ENCODE data around the gene RAB33A. TPM values are rescaled to one million over a fixed set of nuclear protein-coding genes. Genes with fewer than 3 reads are reported as not detected.

RAB33A gene
- total and polyA plus RNA-seq, 2 of the 4 experiments (the other 2 are of a cell fraction): 1.6 to 1.8 TPM

DNA sequence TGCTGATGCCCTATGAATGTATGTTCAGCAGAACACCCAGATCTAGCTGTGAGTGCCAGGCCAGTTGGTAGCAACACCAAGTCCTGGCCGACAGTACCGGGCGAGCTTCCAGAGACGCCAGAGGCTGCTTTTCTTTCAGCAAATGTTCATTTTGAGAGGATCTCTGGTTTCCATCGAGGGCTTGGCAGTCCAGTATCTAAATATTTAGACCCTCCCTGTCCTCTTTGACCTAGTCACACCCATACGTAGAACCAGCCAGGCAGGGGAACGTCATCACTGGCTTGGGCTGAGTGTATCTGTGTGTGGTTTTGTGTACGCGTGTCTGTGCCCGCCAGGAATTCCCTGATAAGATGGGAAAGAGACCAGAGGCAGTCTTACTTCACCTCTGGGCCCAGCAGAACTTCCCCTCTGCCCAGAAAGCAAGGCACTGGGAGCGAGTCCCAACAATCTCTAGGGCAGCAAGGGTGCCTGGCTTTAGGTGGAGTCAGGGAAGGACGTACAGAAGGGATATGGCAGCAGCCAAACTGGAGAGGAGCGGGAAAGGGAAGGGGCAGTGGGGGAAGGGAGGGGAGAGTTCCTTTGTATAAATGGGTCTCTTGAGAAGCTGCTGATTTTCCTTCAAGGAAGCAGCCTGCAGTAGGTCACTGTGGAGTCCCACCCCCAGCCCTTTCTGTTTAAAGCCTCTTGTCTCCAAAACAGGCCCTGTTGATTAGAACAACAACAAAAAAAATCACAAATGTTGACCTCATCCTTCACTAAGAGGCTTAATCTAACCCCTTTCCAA lies 46.5 kb upstream of the RAB33A start:
- no peak for DNase-seq
- dilution Hi-C loops (cut with HindIII; ENCODE audit: low sequenced_read_pairs, unreplicated experiment): no loop called here

More for the DNA sequence above, 46.5 kb upstream of the RAB33A start:
- Histone ChIP-seq H2BK5ac (ENCODE audit: low read depth, low read length, poor library complexity, severe bottlenecking) (no peak overlapping the region), H3K4ac (ENCODE audit: low read depth, low read length) (no peak overlapping the region), H3K79me1 (ENCODE audit: low read depth in 1 of 2, low read length in 2 of 2) (peaks cover 0 to 3% of the 10 kb centered on the region in 2 experiments; a peak in 1 of 4 replicates), H2BK120ac (ENCODE audit: low read depth, low read length) (no peak overlapping the region), H3K18ac (ENCODE audit: low read depth, low read length) (no peak overlapping the region), H2AK9ac (replicated peaks; ENCODE audit: low read depth, low read length, poor library complexity) (no peak overlapping the region), H2BK20ac (ENCODE audit: low read depth, low read length) (no peak overlapping the region), H2BK15ac (ENCODE audit: low read depth, low read length) (no peak overlapping the region), H3K56ac (ENCODE audit: extremely low read depth, insufficient read depth, low read length) (no peak overlapping the region), H4K5ac (ENCODE audit: low read depth, low read length) (no peak overlapping the region), H4K8ac (ENCODE audit: low read depth in 2 of 2, low read length in 2 of 2) (no peak overlapping the region), H2AK5ac (ENCODE audit: low read depth, low read length) (no peak overlapping the region), H3K9me1 (ENCODE audit: insufficient read depth, low read length) (peaks cover 7% of the 10 kb centered on the region; the same call in 1 of the 2 replicates), H3K27me3 (ENCODE audit: control insufficient read depth, insufficient read depth, low read length) (no peaks in the 10 kb centered on the region; the same call in 1 of the 2 replicates), H3K14ac (replicated peaks; ENCODE audit: low read depth, low read length) (no peak overlapping the region), H2AFZ (replicated peaks; ENCODE audit: low read length, poor library complexity) (no peak overlapping the region), H4K91ac (ENCODE audit: insufficient read depth, low read depth, low read length) (no peak overlapping the region), H3K4me3 (ENCODE audit: insufficient read depth, low read depth, low read length) (no peak overlapping the region), H3K23ac (ENCODE audit: low read depth, low read length) (no peak overlapping the region), H3K36me3 (ENCODE audit: control insufficient read depth, insufficient read depth, low read length) (peaks cover 11% of the 10 kb centered on the region), H3K9me3 (ENCODE audit: control insufficient read depth, insufficient read depth, low read length) (no peaks in the 10 kb centered on the region), H3K27ac (ENCODE audit: insufficient read depth, low read length) (no peak overlapping the region), H3K9ac (ENCODE audit: low read depth, low read length) (no peak overlapping the region), H3K4me1 (ENCODE audit: control insufficient read depth, insufficient read depth, low read length) (peaks cover under 1% of the 10 kb centered on the region; the same call in 1 of the 2 replicates), H4K20me1 (ENCODE audit: insufficient read depth, low read length) (no peaks in the 10 kb centered on the region), H3K4me2 (ENCODE audit: low read depth, low read length) (no peak overlapping the region)
- POLR2A ChIA-PET (ENCODE audit: unreplicated experiment): no interaction called here
- intact Hi-C loops (cut with micrococcal nuclease): no loop called here
- no peak for ATAC-seq (ENCODE audit: low read depth)
- in situ Hi-C loops (cut with MboI; ENCODE audit: low sequenced_read_pairs): no loop called here
- WGBS, 2 experiments (ENCODE audit: extremely low coverage in 2 of 2, insufficient read length in 1 of 2): no CpG with 5 or more reads among the region's 13 CpGs
- no peak for TF ChIP-seq POLR2A (IDR thresholded peaks at IDR 0.05; ENCODE audit: low read depth, low read length)
- no peak for TF ChIP-seq RAD21 (IDR thresholded peaks at IDR 0.05; ENCODE audit: low read length)
- TF ChIP-seq MXI1 (IDR thresholded peaks at IDR 0.05; ENCODE audit: borderline replicate concordance, low read depth, low read length): no peak
- TF ChIP-seq CHD1 (IDR thresholded peaks at IDR 0.05; ENCODE audit: low read depth, low read length): no peak
- TF ChIP-seq, protein P1, sequence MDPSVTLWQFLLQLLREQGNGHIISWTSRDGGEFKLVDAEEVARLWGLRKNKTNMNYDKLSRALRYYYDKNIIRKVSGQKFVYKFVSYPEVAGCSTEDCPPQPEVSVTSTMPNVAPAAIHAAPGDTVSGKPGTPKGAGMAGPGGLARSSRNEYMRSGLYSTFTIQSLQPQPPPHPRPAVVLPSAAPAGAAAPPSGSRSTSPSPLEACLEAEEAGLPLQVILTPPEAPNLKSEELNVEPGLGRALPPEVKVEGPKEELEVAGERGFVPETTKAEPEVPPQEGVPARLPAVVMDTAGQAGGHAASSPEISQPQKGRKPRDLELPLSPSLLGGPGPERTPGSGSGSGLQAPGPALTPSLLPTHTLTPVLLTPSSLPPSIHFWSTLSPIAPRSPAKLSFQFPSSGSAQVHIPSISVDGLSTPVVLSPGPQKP (IDR thresholded peaks at IDR 0.05; ENCODE audit: borderline replicate concordance, low read depth, low read length): no peak
- TF ChIP-seq, protein P2, sequence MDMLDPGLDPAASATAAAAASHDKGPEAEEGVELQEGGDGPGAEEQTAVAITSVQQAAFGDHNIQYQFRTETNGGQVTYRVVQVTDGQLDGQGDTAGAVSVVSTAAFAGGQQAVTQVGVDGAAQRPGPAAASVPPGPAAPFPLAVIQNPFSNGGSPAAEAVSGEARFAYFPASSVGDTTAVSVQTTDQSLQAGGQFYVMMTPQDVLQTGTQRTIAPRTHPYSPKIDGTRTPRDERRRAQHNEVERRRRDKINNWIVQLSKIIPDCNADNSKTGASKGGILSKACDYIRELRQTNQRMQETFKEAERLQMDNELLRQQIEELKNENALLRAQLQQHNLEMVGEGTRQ (IDR thresholded peaks at IDR 0.05; ENCODE audit: low read depth, low read length): no peak
- no TSS peak for BruUV-seq (replicated peaks)
- CTCF ChIA-PET: no interaction called here

Data from IMR-90 (cell line).